ENCODE results near the gene SAMD4A.

- no peak for TF ChIP-seq EZH2 (IDR thresholded peaks at IDR 0.05; ENCODE audit: borderline replicate concordance, low read length)
- no peak for TF ChIP-seq CTCF (conservative IDR thresholded peaks at IDR 0.05 in 1 of 2, IDR thresholded peaks at IDR 0.05 in 1 of 2; ENCODE audit: extremely low read depth in 1 of 2, insufficient read depth in 1 of 2, low read depth in 1 of 2, low read length in 2 of 2)
Observed at GRCh38 chr14:54639611-54640010, 72.7 kb downstream of the SAMD4A start.

Measured in mammary epithelial cell (primary cell).